ENCODE results near the gene BTRC. TPM values are rescaled to one million over a fixed set of nuclear protein-coding genes. Genes with fewer than 3 reads are reported as not detected.

BTRC gene
- total and polyA plus RNA-seq, 10 of the 15 experiments (the other 5 are each of a cell fraction or from before 2014, with no cell fraction given), result 2.2 to 18.6 (median 8.6) TPM

DNA sequence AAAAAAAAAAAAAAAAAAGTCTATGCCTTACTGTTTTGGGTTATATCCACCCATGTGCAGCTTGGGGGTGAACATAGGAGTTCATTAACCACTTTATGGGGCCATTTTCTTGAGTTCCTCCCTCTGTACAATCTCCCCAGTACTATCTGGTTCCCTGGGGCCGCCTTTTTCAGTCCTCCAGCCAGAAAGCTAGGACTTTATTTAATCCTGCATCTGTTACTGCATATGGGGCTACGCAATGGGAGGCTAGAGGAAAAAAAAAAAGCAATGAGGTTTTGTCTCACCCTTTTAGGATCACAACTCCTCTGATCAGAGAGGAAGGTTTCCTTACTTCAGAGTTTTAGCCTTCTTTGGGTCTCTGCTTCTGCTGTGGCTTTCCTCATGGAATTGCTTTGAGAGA lies 51.0 kb downstream of the BTRC start (continued):
- no peak for TF ChIP-seq BCL3 (IDR thresholded peaks at IDR 0.05; ENCODE audit: borderline replicate concordance, insufficient read depth, low read depth, low read length, poor library complexity, severe bottlenecking)
- TF ChIP-seq BACH1 (IDR thresholded peaks at IDR 0.05; ENCODE audit: borderline replicate concordance), result no peak
- no peak for TF ChIP-seq EZH2 (IDR thresholded peaks at IDR 0.05; ENCODE audit: borderline replicate concordance, control insufficient read depth, low read depth, low read length)
- TF ChIP-seq SIX5 (IDR thresholded peaks at IDR 0.05; ENCODE audit: low read depth, low read length, severe bottlenecking), result no peak
- no peak for TF ChIP-seq REST (IDR thresholded peaks at IDR 0.05; ENCODE audit: low read depth, low read length)
- TF ChIP-seq ESRRA (IDR thresholded peaks at IDR 0.05; ENCODE audit: low read length), result no peak
- TF ChIP-seq CREM (IDR thresholded peaks at IDR 0.05; ENCODE audit: low read depth), result no peak
- no peak for TF ChIP-seq SKIL (IDR thresholded peaks at IDR 0.05; ENCODE audit: low read depth, poor library complexity, severe bottlenecking)

Data from GM12878 (cell line).